ENCODE data around the gene MRPL19. TPM values are rescaled to one million over a fixed set of nuclear protein-coding genes. Genes with fewer than 3 reads are reported as not detected.

Gene MRPL19
- total and polyA plus RNA-seq, 9 donors = 11.9 to 46.8 (median 32.5) TPM

DNA sequence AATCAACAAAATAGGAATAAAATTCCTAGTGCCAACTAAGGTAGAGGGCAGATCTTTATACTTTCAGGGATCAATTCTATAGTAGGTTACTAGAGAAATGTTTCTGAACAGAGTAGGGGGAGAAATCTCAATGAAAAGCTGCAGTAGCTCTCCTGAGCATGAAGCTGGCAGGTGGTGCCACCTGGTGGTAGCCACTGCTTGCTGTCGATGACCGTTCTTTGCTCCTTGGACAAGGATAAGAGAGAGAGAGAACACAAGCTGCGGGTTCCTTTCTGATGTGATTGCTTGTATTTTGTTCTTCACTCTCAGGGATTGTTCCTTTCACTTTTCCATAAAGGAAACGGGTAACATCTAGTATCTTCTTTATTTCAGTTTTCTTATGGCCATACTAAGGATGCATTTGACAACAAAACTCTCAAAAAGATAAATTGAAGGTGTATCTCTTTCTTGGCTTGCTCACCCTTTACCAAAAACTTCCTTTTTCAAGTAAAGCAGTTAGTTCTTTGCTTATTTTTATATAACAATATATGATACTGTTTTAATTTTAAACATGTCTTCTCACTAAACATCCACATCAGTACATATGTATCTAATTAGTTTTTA is 18.6 kb upstream of the MRPL19 start:
- WGBS, 3 donors = 0% methylated on average over 4 of the region's 4 CpGs
- Histone ChIP-seq H3K9me3 (no peaks in the 10 kb centered on the region), H3K27ac (no peak overlapping the region), H3K27me3 (no peaks in the 10 kb centered on the region), H3K4me3 (no peak overlapping the region), H3K4me1 (ENCODE audit: insufficient read depth) (no peaks in the 10 kb centered on the region), H3K36me3 (no peaks in the 10 kb centered on the region)
- DNase-seq = peak; percentile 63 to 85 (median 77)
- TF ChIP-seq EP300 (IDR thresholded peaks at IDR 0.05) (no peak), POLR2A (IDR thresholded peaks at IDR 0.05) (no peak)
- TF ChIP-seq, protein P1, sequence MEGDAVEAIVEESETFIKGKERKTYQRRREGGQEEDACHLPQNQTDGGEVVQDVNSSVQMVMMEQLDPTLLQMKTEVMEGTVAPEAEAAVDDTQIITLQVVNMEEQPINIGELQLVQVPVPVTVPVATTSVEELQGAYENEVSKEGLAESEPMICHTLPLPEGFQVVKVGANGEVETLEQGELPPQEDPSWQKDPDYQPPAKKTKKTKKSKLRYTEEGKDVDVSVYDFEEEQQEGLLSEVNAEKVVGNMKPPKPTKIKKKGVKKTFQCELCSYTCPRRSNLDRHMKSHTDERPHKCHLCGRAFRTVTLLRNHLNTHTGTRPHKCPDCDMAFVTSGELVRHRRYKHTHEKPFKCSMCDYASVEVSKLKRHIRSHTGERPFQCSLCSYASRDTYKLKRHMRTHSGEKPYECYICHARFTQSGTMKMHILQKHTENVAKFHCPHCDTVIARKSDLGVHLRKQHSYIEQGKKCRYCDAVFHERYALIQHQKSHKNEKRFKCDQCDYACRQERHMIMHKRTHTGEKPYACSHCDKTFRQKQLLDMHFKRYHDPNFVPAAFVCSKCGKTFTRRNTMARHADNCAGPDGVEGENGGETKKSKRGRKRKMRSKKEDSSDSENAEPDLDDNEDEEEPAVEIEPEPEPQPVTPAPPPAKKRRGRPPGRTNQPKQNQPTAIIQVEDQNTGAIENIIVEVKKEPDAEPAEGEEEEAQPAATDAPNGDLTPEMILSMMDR (IDR thresholded peaks at IDR 0.05) = peak; percentile 42 to 75 (median 62)
- intact Hi-C loops (cut with DNase I) = no loop called here

DNA sequence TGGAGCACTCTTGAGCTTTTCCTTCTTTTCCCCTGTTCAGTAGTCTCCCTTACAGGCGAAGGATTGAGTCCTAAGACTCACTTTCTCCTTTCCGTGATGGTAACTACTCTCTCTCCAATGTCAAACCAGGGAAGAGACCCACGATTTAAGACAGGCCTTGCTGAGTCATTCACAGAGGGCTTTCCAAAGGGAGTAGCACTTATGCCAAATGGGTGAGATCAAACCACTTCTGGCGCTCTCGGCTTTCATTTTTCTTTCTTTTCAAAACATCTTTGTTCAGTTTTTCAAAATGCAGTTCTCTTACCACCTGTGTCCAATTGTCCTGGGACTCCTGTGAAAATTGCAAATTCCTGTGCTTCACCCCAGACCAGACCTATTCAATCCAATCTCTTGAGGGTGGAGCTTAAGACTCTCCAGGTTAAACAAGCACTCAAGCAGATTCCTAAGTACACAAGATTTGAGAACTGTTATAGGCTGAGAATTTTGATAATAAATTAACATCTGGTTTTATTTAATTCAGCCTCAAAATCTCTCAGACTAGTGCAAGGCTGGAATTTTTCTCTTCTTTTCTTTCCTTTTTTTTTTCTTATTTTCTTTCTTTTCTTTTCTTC is 14.4 kb upstream of the MRPL19 start:
- intact Hi-C loops (cut with DNase I) = no loop called here
- Histone ChIP-seq H3K36me3 (no peaks in the 10 kb centered on the region), H3K4me3 (peak overlapping the region; percentile 12), H3K4me1 (ENCODE audit: insufficient read depth) (peaks cover 3% of the 10 kb centered on the region), H3K9me3 (no peaks in the 10 kb centered on the region), H3K27me3 (no peaks in the 10 kb centered on the region), H3K27ac (peak overlapping the region in 1 of 2 donors; percentile 59)
- WGBS, 3 donors = 22 to 24% (median 23%) methylated on average over 5 of the region's 5 CpGs
- peak in 1 of 5 donors; percentile 27 for DNase-seq
- TF ChIP-seq, protein P1 (IDR thresholded peaks at IDR 0.05) = no peak
- TF ChIP-seq EP300 (IDR thresholded peaks at IDR 0.05) (no peak), POLR2A (IDR thresholded peaks at IDR 0.05) (no peak)

DNA sequence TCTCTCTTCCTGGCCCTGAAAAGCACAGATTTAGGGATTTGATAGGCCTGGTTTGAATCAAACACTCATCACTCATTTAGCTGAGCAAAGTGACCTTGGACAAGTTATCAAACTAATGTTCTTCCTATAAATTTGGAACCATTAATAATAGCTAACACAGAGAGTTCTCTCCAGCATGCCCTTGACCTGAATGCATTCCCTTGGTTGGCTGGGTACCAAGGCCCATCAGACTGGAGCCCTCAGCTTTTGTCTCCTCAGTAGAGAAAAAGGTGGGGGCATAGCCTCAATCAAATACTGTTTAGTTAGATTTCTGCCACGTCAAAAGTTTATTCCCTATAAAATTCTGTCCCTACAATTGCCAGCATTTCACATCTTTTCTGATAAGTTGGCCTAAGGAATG is 13.8 kb upstream of the MRPL19 start:
- 2 to 11% (median 7%) methylated on average over 1 of the region's 1 CpG for WGBS, 3 donors
- no peak overlapping the region for H3K4me3 ChIP-seq
- H3K9me3 ChIP-seq = no peaks in the 10 kb centered on the region
- DNase-seq = peak in 4 of 5 donors; percentile 40 to 58 (median 46)
- no peaks in the 10 kb centered on the region for H3K36me3 ChIP-seq
- no peak for TF ChIP-seq POLR2A (IDR thresholded peaks at IDR 0.05)
- no peak for TF ChIP-seq EP300 (IDR thresholded peaks at IDR 0.05)
- TF ChIP-seq, protein P1 (IDR thresholded peaks at IDR 0.05) = no peak
- intact Hi-C loops (cut with DNase I) = no loop called here
- H3K27me3 ChIP-seq = no peaks in the 10 kb centered on the region
- H3K27ac ChIP-seq = peak overlapping the region in 1 of 2 donors; percentile 59
- H3K4me1 ChIP-seq (ENCODE audit: insufficient read depth) = peaks cover 3% of the 10 kb centered on the region

DNA sequence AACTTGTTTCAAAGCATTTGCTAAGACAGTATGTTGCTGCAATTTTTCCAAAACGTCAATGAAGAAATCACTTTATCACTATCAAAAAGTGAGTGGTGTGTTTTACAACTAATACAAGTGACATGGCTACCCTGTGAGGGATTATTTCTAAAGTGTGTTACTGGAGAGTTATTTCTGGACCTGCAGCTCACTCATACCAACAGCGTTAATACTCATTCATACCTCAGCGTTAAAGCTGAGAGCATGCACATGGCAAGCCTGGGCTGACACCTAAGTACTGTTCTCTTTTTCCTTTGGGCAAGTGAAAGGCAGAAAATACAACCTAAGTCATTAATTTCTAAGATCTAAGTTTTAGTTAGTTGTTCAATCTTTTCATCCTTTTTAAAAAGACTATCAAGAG is 13.0 kb upstream of the MRPL19 start:
- intact Hi-C loops (cut with DNase I) = no loop called here
- Histone ChIP-seq H3K9me3 (no peaks in the 10 kb centered on the region), H3K36me3 (no peaks in the 10 kb centered on the region), H3K4me1 (ENCODE audit: insufficient read depth) (peaks cover 3% of the 10 kb centered on the region), H3K27me3 (no peaks in the 10 kb centered on the region), H3K27ac (peak overlapping the region in 1 of 2 donors; percentile 59), H3K4me3 (no peak overlapping the region)
- TF ChIP-seq EP300 (IDR thresholded peaks at IDR 0.05) (no peak), POLR2A (IDR thresholded peaks at IDR 0.05) (no peak)
- TF ChIP-seq, protein P1 (IDR thresholded peaks at IDR 0.05) = no peak
- no peak for DNase-seq
- WGBS, 3 donors = 48 to 54% (median 50%) methylated on average over 3 of the region's 3 CpGs

Data from ovary (tissue), 9 donors.